A673 (cell line): Measurements from ENCODE around the gene SIX1. TPM values are rescaled to one million over a fixed set of nuclear protein-coding genes. Genes with fewer than 3 reads are reported as not detected.

Source experiments
- BruUV-seq: library from RNA; stranded (reverse); fragments of 400-500 nt; replicated peaks from 2 replicates; lab custom pipeline; 2021; lab: Mats Ljungman, UMichigan
- CTCF ChIA-PET: fragments of 300-600 bp; sonication (Branson Sonifier 250); formaldehyde crosslinking; loops from one replicate; lab custom pipeline; 2022; ENCODE audit warnings: antibody characterized with exemption; lab: Charles Lee
- POLR2A ChIA-PET: fragments of 300-600 bp; sonication (Branson Sonifier 250); formaldehyde crosslinking; loops from one replicate; lab custom pipeline; 2022; ENCODE audit warnings: antibody characterized with exemption; ENCODE audit not compliant: low non-redundant PET; lab: Charles Lee
- DNase-seq: peaks from one replicate; pipeline ENCODE4 v3.0.0-alpha.2; 2015; ENCODE audit warnings: low spot score
- H3K27ac ChIP-seq: fragments of 200-600 bp; sonication (generic); 2 replicates; pipeline ENCODE4 v1.5.1; 2016; ENCODE audit warnings: mixed run types, low read depth, mild to moderate bottlenecking, mixed read lengths, antibody characterized with exemption, low read length; ENCODE audit not compliant: poor library complexity, severe bottlenecking
- H3K27me3 ChIP-seq: fragments of 200-600 bp; sonication (generic); replicated peaks from 2 replicates; pipeline ENCODE4 v1.6.1; 2017; ENCODE audit warnings: mixed run types, low read depth, mild to moderate bottlenecking, mixed read lengths, antibody characterized with exemption, low read length; ENCODE audit not compliant: insufficient read depth, poor library complexity
- H3K36me3 ChIP-seq: fragments of 200-600 bp; sonication (generic); 2 replicates; pipeline ENCODE4 v1.6.1; 2016; ENCODE audit warnings: mixed run types, mild to moderate bottlenecking, mixed read lengths, antibody characterized with exemption, low read length; ENCODE audit not compliant: insufficient read depth, poor library complexity, severe bottlenecking
- H3K4me1 ChIP-seq: fragments of 200-600 bp; sonication (generic); 2 replicates; pipeline ENCODE4 v1.6.1; 2017; ENCODE audit warnings: mixed run types, mild to moderate bottlenecking, mixed read lengths, antibody characterized with exemption, low read length; ENCODE audit not compliant: insufficient read depth, poor library complexity, severe bottlenecking
- H3K4me3 ChIP-seq: fragments of 200-600 bp; sonication (generic); 2 replicates; pipeline ENCODE4 v1.5.1; 2016; ENCODE audit warnings: low read depth, mixed run types, mild to moderate bottlenecking, mixed read lengths, low read length; ENCODE audit not compliant: poor library complexity, severe bottlenecking
- H3K9me3 ChIP-seq: fragments of 200-600 bp; sonication (generic); 2 replicates; pipeline ENCODE4 v1.6.1; 2016; ENCODE audit warnings: mixed run types, low read depth, mild to moderate bottlenecking, mixed read lengths, antibody characterized with exemption, low read length; ENCODE audit not compliant: poor library complexity, severe bottlenecking
- CTCF ChIP-seq: fragments of 300-800, 200-600 bp; sonication (generic); conservative IDR thresholded peaks from 2 replicates; pipeline ENCODE4 v1.5.1; 2017; ENCODE audit warnings: low read depth, mild to moderate bottlenecking, antibody characterized with exemption, low read length, moderate library complexity, mixed read lengths
- EZH2 ChIP-seq: fragments of 200-600 bp; sonication (generic); IDR thresholded peaks from 2 replicates; pipeline ENCODE4 v1.6.1; 2017; ENCODE audit warnings: borderline replicate concordance, low read depth, mild to moderate bottlenecking, mixed read lengths, antibody characterized with exemption, low read length; ENCODE audit not compliant: poor library complexity, severe bottlenecking
- intact Hi-C: fragments of 100-400 bp; cut with micrococcal nuclease; formaldehyde crosslinking; loops from one replicate; pipeline ENCODE4 v1.10.0; 2022; ENCODE audit not compliant: unreplicated experiment
- total RNA-seq: library from RNA; stranded (reverse); gene quantifications from 2 replicates; pipeline ENCODE4 v1.2.3, GENCODE V29; 2021

The SIX1 gene
- total RNA-seq, 1 experiment from 2014 or later, result 24.0 TPM

DNA sequence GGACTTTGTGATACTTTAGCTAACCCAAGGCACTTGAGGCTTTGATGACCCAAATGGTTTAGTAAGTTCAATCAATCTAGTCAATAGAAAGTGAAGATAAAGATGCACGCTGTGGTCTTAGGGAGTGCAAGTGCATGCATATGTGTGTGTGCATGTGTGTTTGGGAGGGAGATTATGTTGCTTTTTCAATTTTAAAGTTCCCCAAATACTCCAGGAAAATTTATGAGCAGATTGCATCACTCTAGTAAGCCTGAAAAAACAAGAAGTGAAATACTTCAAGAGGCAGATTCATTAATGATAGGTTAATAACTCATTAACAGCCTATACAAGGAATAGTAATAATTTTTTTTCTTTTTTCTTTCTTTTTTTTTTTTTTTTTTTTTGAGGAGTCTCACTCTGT is 12.4 kb upstream of the SIX1 start:
- no peak overlapping the region for H3K4me3 ChIP-seq
- H3K4me1 ChIP-seq, result peaks cover 34% of the 10 kb centered on the region
- ChIA-PET POLR2A (no interaction called here), CTCF (no interaction called here)
- no peak for DNase-seq
- no peaks in the 10 kb centered on the region for H3K27me3 ChIP-seq
- H3K9me3 ChIP-seq, result no peaks in the 10 kb centered on the region
- no peak overlapping the region for H3K27ac ChIP-seq
- no peaks in the 10 kb centered on the region for H3K36me3 ChIP-seq
- no TSS peak for BruUV-seq
- intact Hi-C loops, result no loop called here
- TF ChIP-seq CTCF (no peak), EZH2 (no peak)

GRCh38 chr14:60658909-60659585 is 9.8 kb upstream of the SIX1 start:
- no peak for TF ChIP-seq EZH2
- TF ChIP-seq CTCF, result no peak
- intact Hi-C loops, result no loop called here
- CTCF ChIA-PET, result no interaction called here

DNA sequence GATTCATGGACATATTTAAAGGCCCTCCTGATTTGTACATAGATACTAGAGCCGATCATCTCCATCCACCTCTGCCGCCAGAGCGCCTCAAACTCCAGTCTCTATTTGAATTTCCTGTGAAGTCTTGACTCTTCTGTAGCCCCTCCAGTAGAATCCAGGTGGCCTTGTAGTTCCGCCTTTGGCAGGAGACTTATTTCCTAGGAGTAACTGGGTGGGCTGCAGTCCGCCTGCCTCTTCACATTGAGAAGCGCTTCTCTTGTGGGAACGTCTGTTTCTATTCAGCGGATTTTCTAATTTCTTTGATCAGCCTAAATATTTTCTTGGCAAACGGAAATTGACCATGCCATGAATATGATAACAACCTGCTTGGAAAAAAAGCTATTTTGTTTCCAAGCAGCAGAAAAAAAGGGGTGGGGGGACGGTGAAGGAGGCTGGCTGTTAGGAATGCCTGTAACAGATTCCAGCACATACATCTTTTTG is 9.0 kb upstream of the SIX1 start:
- intact Hi-C loops, result no loop called here
- POLR2A ChIA-PET, result interaction anchor here (0.5 kb wide), 1 partner anchor 627 kb away, joined by 3 read pairs; no protein-coding TSS in a partner anchor
- no peaks in the 10 kb centered on the region for H3K36me3 ChIP-seq
- no peak overlapping the region for H3K4me3 ChIP-seq
- peaks cover 34% of the 10 kb centered on the region for H3K4me1 ChIP-seq
- H3K27me3 ChIP-seq, result no peaks in the 10 kb centered on the region
- no peak for DNase-seq
- peak overlapping the region; percentile 54 for H3K27ac ChIP-seq
- BruUV-seq, result no TSS peak
- TF ChIP-seq CTCF (no peak), EZH2 (no peak)
- H3K9me3 ChIP-seq, result no peaks in the 10 kb centered on the region
- CTCF ChIA-PET, result no interaction called here

More at GRCh38 chr14:60658909-60659585, 9.8 kb upstream of the SIX1 start:
- POLR2A ChIA-PET, result no interaction called here
- peak overlapping the region; percentile 54 for H3K27ac ChIP-seq
- no peak overlapping the region for H3K4me3 ChIP-seq
- H3K27me3 ChIP-seq, result no peaks in the 10 kb centered on the region
- no peaks in the 10 kb centered on the region for H3K36me3 ChIP-seq
- peaks cover 34% of the 10 kb centered on the region for H3K4me1 ChIP-seq
- H3K9me3 ChIP-seq, result no peaks in the 10 kb centered on the region
- peak; percentile 65 for DNase-seq
- BruUV-seq, result no TSS peak
